ENCODE measurements around the gene PSMD9. TPM values are rescaled to one million over a fixed set of nuclear protein-coding genes. Genes with fewer than 3 reads are reported as not detected.

Gene PSMD9
- total RNA-seq, 1 experiment from 2014 or later = 64.8 TPM

DNA sequence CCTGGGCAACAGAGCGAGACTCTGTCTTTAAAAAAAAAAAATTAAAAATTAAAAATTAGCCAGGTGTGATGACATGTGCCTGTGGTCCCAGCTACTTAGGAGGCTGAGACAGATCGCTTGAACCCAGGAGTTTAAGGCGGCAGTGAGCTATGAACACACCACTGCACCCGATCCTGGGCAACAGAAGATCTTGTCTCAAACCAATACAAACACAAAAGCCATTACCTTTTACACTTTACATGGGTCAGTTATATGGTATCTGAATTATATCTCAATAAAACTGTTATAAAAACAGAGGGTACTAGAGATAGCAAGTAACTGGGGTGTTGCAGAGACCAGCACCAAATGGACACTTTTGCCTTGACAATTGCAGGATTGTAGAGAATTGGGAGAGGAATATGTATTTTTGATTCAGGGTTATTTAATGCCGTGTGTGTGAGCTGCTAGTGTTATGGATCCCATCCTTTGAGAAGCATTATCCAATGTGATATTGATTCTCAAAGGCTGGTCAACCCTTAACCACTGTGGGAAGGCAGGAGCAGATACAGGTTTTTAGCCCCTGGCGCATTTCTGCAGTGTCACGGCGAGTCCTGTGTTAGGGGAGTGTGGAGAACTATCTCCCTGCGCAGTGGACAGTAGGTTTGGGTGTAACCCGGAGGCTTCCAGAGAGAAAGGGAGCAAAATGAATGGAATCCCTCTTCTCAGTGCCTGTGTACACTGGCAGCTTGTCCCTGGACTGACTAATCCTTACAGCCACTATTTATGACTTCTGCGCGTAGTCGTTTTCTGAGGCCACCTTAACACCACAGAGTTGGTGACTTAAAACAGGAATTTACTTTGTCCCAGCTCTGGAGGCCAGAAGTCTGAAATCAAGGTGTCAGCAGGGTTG lies 4.3 kb downstream of the PSMD9 start:
- no peaks in the 10 kb centered on the region for H4K20me1 ChIP-seq (ENCODE audit: insufficient read depth)
- ChIA-PET CTCF (interaction anchor here (0.7 to 2.4 kb wide), 2 partner anchors 81 to 99 kb away, joined by 4 to 13 read pairs; partner anchors contain the start of gene RHOF), POLR2A (ENCODE audit: unreplicated experiment) (interaction anchor here (0.6 to 1.1 kb wide), 3 partner anchors 90 to 191 kb away, joined by 3 to 7 read pairs (median 6); no protein-coding TSS in a partner anchor)
- H3K4me3 ChIP-seq = no peak overlapping the region
- H2AFZ ChIP-seq = no peak overlapping the region
- no peak for TF ChIP-seq EZH2 (IDR thresholded peaks at IDR 0.05; ENCODE audit: low read depth)
- TF ChIP-seq CTCF (conservative IDR thresholded peaks at IDR 0.05) = no peak
- no peaks in the 10 kb centered on the region for H3K9me3 ChIP-seq (ENCODE audit: insufficient read depth, low read depth)
- H3K9me2 ChIP-seq (ENCODE audit: insufficient read depth) = no peaks in the 10 kb centered on the region
- H3F3A ChIP-seq (ENCODE audit: insufficient read depth, low read depth) = peaks cover 22% of the 10 kb centered on the region
- H3K27me3 ChIP-seq (ENCODE audit: insufficient read depth, low read depth) = no peaks in the 10 kb centered on the region
- no peak overlapping the region; the same call in 1 of the 2 replicates for H3K4me2 ChIP-seq
- no peak for DNase-seq
- peaks cover 21% of the 10 kb centered on the region; the same call in 1 of the 2 replicates for H3K36me3 ChIP-seq (ENCODE audit: low read depth)
- H3K79me2 ChIP-seq (ENCODE audit: low read depth) = peaks cover 54% of the 10 kb centered on the region
- H3K4me1 ChIP-seq (replicated peaks; ENCODE audit: insufficient read depth) = peaks cover 28% of the 10 kb centered on the region
- intact Hi-C loops (cut with micrococcal nuclease; ENCODE audit: unreplicated experiment) = no loop called here
- H3K27ac ChIP-seq = peak overlapping the region; percentile 49; the same call in 1 of the 2 replicates
- BruUV-seq (replicated peaks) = no TSS peak

DNA sequence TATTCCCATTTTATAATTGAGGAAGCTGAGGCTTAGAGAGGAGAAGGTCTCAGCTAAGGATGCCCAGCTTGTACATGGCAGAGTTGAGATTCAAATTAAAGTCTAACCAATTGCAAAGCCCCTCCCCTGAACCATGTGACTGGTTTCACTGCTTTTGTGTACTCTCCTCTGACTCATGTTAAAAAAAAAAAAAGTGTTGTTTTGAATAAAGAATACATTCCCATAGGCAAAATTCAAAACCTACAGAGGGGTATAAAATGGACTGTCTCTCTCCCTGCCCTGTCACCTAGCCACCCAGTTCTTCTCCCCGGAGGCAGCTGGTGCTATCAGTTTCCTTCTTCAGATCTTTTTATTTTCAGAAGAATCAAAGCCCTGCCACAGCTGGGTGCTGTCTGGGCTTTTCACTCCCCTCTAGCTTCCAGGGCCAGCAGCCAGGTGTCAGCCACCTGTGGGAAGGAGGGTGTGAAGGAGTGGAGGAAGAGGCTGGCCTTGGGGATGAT lies 5.4 kb downstream of the PSMD9 start:
- Histone ChIP-seq H3K27me3 (ENCODE audit: insufficient read depth, low read depth) (no peaks in the 10 kb centered on the region), H3K4me1 (replicated peaks; ENCODE audit: insufficient read depth) (peaks cover 28% of the 10 kb centered on the region), H3K79me2 (ENCODE audit: low read depth) (peaks cover 53% of the 10 kb centered on the region), H3K9me2 (ENCODE audit: insufficient read depth) (no peaks in the 10 kb centered on the region), H2AFZ (no peak overlapping the region), H3F3A (ENCODE audit: insufficient read depth, low read depth) (peaks cover 21% of the 10 kb centered on the region), H3K27ac (peak overlapping the region; percentile 49; the same call in 1 of the 2 replicates), H3K4me2 (peak overlapping the region; percentile 48), H3K4me3 (no peak overlapping the region), H4K20me1 (ENCODE audit: insufficient read depth) (no peaks in the 10 kb centered on the region), H3K9me3 (ENCODE audit: insufficient read depth, low read depth) (no peaks in the 10 kb centered on the region), H3K36me3 (ENCODE audit: low read depth) (peaks cover 24% of the 10 kb centered on the region; the same call in 1 of the 2 replicates)
- ChIA-PET CTCF (interaction anchor here (0.7 to 2.4 kb wide), 2 partner anchors 82 to 100 kb away, joined by 4 to 13 read pairs; partner anchors contain the start of gene RHOF), POLR2A (ENCODE audit: unreplicated experiment) (interaction anchor here (0.6 to 0.8 kb wide), 3 partner anchors 91 to 1470 kb away, joined by 6 to 7 read pairs (median 6); no protein-coding TSS in a partner anchor)
- intact Hi-C loops (cut with micrococcal nuclease; ENCODE audit: unreplicated experiment) = no loop called here
- no TSS peak for BruUV-seq (replicated peaks)
- TF ChIP-seq EZH2 (IDR thresholded peaks at IDR 0.05; ENCODE audit: low read depth) (no peak), CTCF (conservative IDR thresholded peaks at IDR 0.05) (no peak)
- peak; percentile 34 to 80 for DNase-seq

DNA sequence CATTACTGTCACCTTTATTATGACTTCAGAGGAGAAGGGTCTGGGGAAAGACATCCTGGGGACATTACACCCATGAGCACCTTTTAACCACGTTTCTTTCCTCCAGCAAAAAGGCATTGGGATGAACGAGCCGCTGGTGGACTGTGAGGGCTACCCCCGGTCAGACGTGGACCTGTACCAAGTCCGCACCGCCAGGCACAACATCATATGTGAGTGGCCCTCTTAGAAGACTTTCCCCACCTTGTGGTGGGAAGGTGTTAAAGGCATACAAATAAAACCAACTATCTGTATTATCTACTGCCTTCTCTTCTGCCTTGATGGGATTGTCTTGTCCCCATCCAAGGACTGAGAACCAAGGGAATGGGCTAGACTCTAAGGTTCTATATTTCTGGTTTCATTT lies 6.0 kb downstream of the PSMD9 start:
- CTCF ChIA-PET = no interaction called here
- DNase-seq = no peak
- intact Hi-C loops (cut with micrococcal nuclease; ENCODE audit: unreplicated experiment) = no loop called here
- TF ChIP-seq EZH2 (IDR thresholded peaks at IDR 0.05; ENCODE audit: low read depth) (no peak), CTCF (conservative IDR thresholded peaks at IDR 0.05) (peak; percentile 27; the same call in 1 of the 2 replicates)
- no peak overlapping the region for H2AFZ ChIP-seq
- no peak overlapping the region for H3K4me3 ChIP-seq
- no peaks in the 10 kb centered on the region for H4K20me1 ChIP-seq (ENCODE audit: insufficient read depth)
- no peaks in the 10 kb centered on the region for H3K9me3 ChIP-seq (ENCODE audit: insufficient read depth, low read depth)
- H3K79me2 ChIP-seq (ENCODE audit: low read depth) = peaks cover 47% of the 10 kb centered on the region
- H3F3A ChIP-seq (ENCODE audit: insufficient read depth, low read depth) = peaks cover 15% of the 10 kb centered on the region; the same call in 1 of the 2 replicates
- no peaks in the 10 kb centered on the region for H3K9me2 ChIP-seq (ENCODE audit: insufficient read depth)
- no peaks in the 10 kb centered on the region for H3K27me3 ChIP-seq (ENCODE audit: insufficient read depth, low read depth)
- peak overlapping the region; percentile 49; the same call in 1 of the 2 replicates for H3K27ac ChIP-seq
- POLR2A ChIA-PET (ENCODE audit: unreplicated experiment) = interaction anchor here (0.6 kb wide), 1 partner anchor 1469 kb away, joined by 6 read pairs; no protein-coding TSS in a partner anchor
- peaks cover 25% of the 10 kb centered on the region for H3K4me1 ChIP-seq (replicated peaks; ENCODE audit: insufficient read depth)
- H3K4me2 ChIP-seq = no peak overlapping the region
- H3K36me3 ChIP-seq (ENCODE audit: low read depth) = peaks cover 24% of the 10 kb centered on the region; the same call in 1 of the 2 replicates
- no TSS peak for BruUV-seq (replicated peaks)
